GM19468 (cell line): ENCODE results near the gene KLHL1.
A peak's percentile ranks its signal among the peaks of the same experiment; 100 is the strongest.

Experiments used
- ATAC-seq: cut with Tn5 transposase; IDR thresholded peaks from one replicate; pipeline ENCODE4 v1.9.1; 2021; ENCODE audit warnings: mild to moderate bottlenecking, moderate library complexity, moderate number of reproducible peaks; ENCODE audit not compliant: unreplicated experiment; ENCODE audit errors: extremely low read depth

The KLHL1 gene

GRCh38 chr13:69904784-69905183 lies 203.5 kb downstream of the KLHL1 start:
- no peak for ATAC-seq

- ATAC-seq = no peak
Measured at GRCh38 chr13:69903081-69903480, 205.2 kb downstream of the KLHL1 start.

GRCh38 chr13:69882451-69882850 lies 225.8 kb downstream of the KLHL1 start:
- no peak for ATAC-seq

GRCh38 chr13:69879936-69880335 lies 228.3 kb downstream of the KLHL1 start:
- no peak for ATAC-seq

- ATAC-seq = no peak
Measured at GRCh38 chr13:69872321-69873047, 235.8 kb downstream of the KLHL1 start.

GRCh38 chr13:69866555-69866954 lies 241.7 kb downstream of the KLHL1 start:
- no peak for ATAC-seq

GRCh38 chr13:69857183-69857821 lies 250.9 kb downstream of the KLHL1 start:
- peak; percentile 64 for ATAC-seq

DNA sequence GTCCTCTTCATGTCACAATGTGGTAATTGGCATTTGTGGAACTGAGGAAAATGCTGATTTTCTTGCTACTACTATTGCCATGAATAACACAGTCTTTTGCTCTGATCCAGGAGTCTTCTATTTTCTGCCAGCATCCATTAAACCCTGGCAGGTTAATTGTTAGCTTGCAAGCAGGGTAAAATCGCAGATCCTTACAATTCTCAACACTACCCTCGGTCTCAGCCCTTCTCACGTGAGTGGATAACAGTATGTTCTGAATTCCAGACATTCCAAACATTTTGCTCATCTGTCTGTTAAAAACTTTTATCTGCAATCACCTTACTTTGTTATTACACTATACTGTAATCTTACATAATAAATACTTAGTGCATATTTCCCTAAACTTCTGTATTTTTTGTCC lies 251.9 kb downstream of the KLHL1 start:
- no peak for ATAC-seq

- ATAC-seq = no peak
Measured at GRCh38 chr13:69828527-69828926, 279.7 kb downstream of the KLHL1 start.

DNA sequence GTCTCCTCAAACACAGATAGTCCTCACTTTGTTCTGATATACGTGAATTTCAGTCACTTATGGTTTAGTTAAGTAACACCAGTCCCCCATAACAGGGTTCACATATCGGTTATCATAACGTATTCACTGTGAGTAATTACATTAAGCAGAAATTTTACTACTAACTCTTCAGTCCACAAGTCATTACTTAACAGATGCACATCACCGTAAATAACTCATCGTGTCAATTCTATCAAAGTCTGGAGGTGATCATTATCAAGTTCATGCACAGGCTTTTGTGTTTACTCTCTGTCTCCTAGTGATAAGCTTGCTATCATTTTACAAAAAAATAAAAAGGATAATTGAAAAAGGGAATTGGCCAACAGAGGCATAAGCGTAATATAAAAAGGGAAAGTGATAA lies 288.1 kb downstream of the KLHL1 start:
- no peak for ATAC-seq

DNA sequence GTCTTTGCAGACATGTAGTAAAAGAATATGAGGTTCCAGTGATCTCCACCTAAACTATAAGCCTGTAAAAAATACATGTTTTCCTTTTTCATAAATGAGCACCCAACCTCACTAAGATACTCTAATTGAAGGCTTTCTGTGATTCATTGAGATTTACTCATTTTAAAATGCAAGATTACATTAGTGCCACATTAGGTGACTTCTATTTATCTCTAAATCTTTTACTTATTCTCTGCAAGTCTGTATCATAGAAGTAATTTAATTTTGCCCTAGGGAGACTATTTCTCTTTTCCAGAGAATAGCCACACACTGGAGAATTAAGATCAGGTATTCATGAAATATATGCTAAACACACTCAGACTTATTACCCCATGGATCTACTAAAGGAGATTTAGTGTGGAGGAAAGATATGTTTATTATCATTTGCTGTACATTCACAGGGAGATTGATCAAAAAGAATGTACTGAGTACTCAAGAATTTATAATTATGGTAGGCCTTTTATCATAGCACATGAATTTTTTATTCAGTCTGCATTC lies 290.9 kb downstream of the KLHL1 start:
- no peak for ATAC-seq

- ATAC-seq = no peak
Measured at GRCh38 chr13:69809152-69809551, 299.1 kb downstream of the KLHL1 start.

DNA sequence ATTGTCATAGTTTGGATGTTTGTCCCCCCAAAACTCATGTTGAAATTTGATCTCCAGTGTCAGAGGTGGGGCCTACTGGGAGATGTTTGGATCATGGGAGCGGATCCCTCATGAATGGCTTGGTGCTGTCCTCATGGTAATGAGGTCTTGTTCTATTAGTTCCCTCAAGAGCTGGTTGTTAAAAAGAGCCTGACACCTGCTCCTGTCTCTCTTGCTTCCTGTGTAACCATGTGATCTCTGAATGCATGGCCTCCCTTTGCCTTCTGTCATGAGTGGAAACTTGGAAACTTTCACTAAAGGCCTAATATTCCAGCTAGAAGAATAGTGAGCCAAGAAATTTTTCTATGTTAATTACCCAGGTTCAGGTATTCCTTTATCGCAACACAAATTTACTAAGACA lies 312.0 kb downstream of the KLHL1 start:
- ATAC-seq = no peak

DNA sequence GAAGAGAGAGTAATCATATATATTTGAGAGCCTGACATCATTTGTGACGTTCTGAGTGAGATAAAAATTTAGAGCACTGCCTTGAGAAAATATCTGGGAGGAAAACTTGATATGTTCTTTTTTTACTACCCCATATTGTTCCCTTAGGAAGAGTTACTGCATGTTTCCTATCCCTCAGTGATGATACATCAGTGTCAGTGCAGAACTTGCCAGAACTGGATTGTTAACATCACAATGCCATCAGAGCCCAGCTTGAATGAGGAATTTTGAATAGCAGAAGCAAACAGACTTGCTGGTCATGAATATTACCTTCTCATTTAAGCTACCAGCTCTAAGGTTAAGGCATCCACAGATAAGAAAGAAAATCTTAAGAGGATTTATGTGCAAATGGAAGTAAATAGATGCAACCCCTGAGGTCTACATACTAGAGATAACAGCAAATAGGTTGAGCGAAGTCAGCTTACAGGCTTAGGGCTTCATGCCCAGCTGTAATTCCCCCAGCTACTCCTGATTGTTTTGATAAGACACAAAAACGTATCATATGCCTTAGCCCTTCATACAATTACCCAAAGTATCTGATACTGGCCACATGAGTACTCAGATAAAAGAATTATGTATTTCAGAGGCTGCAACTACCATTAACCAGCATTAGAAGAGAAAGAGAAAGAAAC lies 314.3 kb downstream of the KLHL1 start:
- no peak for ATAC-seq

DNA sequence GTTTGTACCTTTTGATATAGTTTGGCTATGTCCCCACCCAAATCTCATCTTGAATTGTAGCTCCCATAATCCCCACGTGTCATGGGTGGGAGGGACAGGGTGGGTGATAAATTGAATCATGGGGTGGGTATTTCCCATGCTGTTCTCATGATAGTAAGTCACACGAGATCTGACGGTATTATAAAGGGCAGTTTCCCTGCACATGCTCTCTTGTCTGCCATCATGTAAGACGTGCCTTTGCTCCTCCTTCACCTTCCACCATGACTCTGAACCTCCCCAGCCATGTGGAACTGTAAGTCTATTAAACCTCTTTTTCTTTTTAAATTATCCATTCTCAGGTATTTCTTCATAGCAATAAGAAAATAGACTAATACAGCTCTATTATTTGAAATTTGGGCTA lies 331.3 kb downstream of the KLHL1 start:
- no peak for ATAC-seq

DNA sequence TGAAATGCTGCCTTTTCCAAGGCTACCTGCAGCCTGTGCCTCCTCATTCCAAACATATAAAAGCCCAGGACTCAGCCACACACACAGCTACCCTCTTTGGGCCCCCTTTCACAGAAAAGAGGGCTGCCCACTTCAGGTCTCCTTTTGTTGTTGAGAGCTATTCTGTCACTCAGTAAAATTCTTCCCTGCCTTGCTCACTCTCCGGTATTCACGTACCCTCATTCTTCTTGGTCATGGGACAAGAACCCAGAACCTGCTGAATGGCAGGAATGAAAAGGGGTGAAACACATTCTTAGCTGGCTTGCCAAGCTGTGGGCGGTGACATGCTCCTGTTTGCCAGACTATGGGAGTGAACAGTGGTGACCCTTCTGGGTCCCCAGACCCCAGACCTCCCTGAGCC lies 338.6 kb downstream of the KLHL1 start:
- no peak for ATAC-seq

GRCh38 chr13:69761581-69761980 lies 346.7 kb downstream of the KLHL1 start:
- no peak for ATAC-seq

GRCh38 chr13:69755101-69755500 lies 353.2 kb downstream of the KLHL1 start:
- no peak for ATAC-seq

GRCh38 chr13:69751259-69751658 lies 357.0 kb downstream of the KLHL1 start:
- no peak for ATAC-seq

GRCh38 chr13:69737129-69737935 lies 370.9 kb downstream of the KLHL1 start:
- no peak for ATAC-seq
